IMR-90 (cell line): Measurements from ENCODE around the gene GUCY2C. TPM values are rescaled to one million over a fixed set of nuclear protein-coding genes. Genes with fewer than 3 reads are reported as not detected.

Source experiments
- ATAC-seq: fragments of 200-7000 bp; cut with Tn5 transposase; 2 replicates; pipeline ENCODE4 v1.9.1; 2020; ENCODE audit warnings: low read depth, mild to moderate bottlenecking, moderate library complexity
- BruUV-seq: library from RNA; stranded (reverse); fragments of 400-500 nt; replicated peaks from 2 replicates; lab custom pipeline; 2021; lab: Mats Ljungman, UMichigan
- CTCF ChIA-PET: fragments of 300-600 bp; formaldehyde crosslinking; extraction: SDS; loops from one replicate; lab custom pipeline; 2021; ENCODE audit warnings: antibody characterized with exemption; lab: Yijun Ruan, JAX
- POLR2A ChIA-PET: fragments of 300-600 bp; sonication (Branson Sonifier 250); formaldehyde crosslinking; loops from one replicate; lab custom pipeline; 2022; ENCODE audit warnings: antibody characterized with exemption; ENCODE audit not compliant: unreplicated experiment; lab: Charles Lee
- DNase-seq: peaks from one replicate; pipeline ENCODE4 v3.0.0; 2013
- H2AFZ ChIP-seq: replicated peaks from 2 replicates; pipeline ENCODE3; 2013; ENCODE audit warnings: low read length, mild to moderate bottlenecking; ENCODE audit not compliant: poor library complexity
- H2AK5ac ChIP-seq: 2 replicates; pipeline ENCODE4 v1.6.1; 2013; ENCODE audit warnings: low read depth, low read length, inconsistent platforms
- H2AK9ac ChIP-seq: replicated peaks from 2 replicates; pipeline ENCODE3; 2013; ENCODE audit warnings: mild to moderate bottlenecking, low read depth, low read length, moderate library complexity; ENCODE audit not compliant: poor library complexity
- H2BK120ac ChIP-seq: 2 replicates; pipeline ENCODE4 v1.6.1; 2013; ENCODE audit warnings: low read depth, low read length, inconsistent platforms
- H2BK15ac ChIP-seq: 3 replicates; pipeline ENCODE4 v1.6.1; 2013; ENCODE audit warnings: low read depth, low read length, inconsistent platforms
- H2BK20ac ChIP-seq: 2 replicates; pipeline ENCODE4 v1.6.1; 2013; ENCODE audit warnings: low read depth, mild to moderate bottlenecking, inconsistent platforms, low read length, moderate library complexity
- H2BK5ac ChIP-seq: 2 replicates; pipeline ENCODE4 v1.6.1; 2013; ENCODE audit warnings: mild to moderate bottlenecking, low read depth, low read length, inconsistent platforms; ENCODE audit not compliant: poor library complexity, severe bottlenecking
- H3K14ac ChIP-seq: replicated peaks from 2 replicates; pipeline ENCODE4 v1.6.1; 2013; ENCODE audit warnings: low read depth, low read length, inconsistent platforms
- H3K18ac ChIP-seq: 2 replicates; pipeline ENCODE4 v1.6.1; 2013; ENCODE audit warnings: low read depth, low read length, control low read depth
- H3K23ac ChIP-seq: 2 replicates; pipeline ENCODE4 v1.6.1; 2013; ENCODE audit warnings: low read depth, low read length, inconsistent platforms
- H3K27ac ChIP-seq: 2 replicates; pipeline ENCODE4 v1.5.1; 2013; ENCODE audit warnings: mild to moderate bottlenecking, control low read depth, low read length; ENCODE audit not compliant: insufficient read depth
- H3K27me3 ChIP-seq: 2 replicates; pipeline ENCODE4 v1.6.1; 2013; ENCODE audit warnings: low read length; ENCODE audit not compliant: control insufficient read depth, insufficient read depth
- H3K36me3 ChIP-seq: 2 replicates; pipeline ENCODE4 v1.6.1; 2013; ENCODE audit warnings: low read length, mixed read lengths; ENCODE audit not compliant: control insufficient read depth, insufficient read depth
- H3K4ac ChIP-seq: 2 replicates; pipeline ENCODE4 v1.6.1; 2013; ENCODE audit warnings: low read depth, low read length, inconsistent platforms
- H3K4me1 ChIP-seq: 2 replicates; pipeline ENCODE4 v1.6.1; 2013; ENCODE audit warnings: low read length, mixed read lengths; ENCODE audit not compliant: control insufficient read depth, insufficient read depth
- H3K4me2 ChIP-seq: 2 replicates; pipeline ENCODE4 v1.6.1; 2013; ENCODE audit warnings: low read depth, mild to moderate bottlenecking, control low read depth, low read length, moderate library complexity
- H3K4me3 ChIP-seq: 2 replicates; pipeline ENCODE4 v1.5.1; 2013; ENCODE audit warnings: low read depth, mild to moderate bottlenecking, control low read depth, low read length, moderate library complexity; ENCODE audit not compliant: insufficient read depth
- H3K56ac ChIP-seq: 2 replicates; pipeline ENCODE4 v1.6.1; 2013; ENCODE audit warnings: low read length, inconsistent platforms; ENCODE audit not compliant: insufficient read depth; ENCODE audit errors: extremely low read depth
- H3K79me1 ChIP-seq, 2 experiments: 2 replicates each; pipeline ENCODE4 v1.6.1; 2013; ENCODE audit warnings: low read length in 2 of 2, inconsistent platforms in 1 of 2, low read depth in 1 of 2
- H3K9ac ChIP-seq: 2 replicates; pipeline ENCODE4 v1.6.1; 2013; ENCODE audit warnings: low read depth, low read length, control low read depth
- H3K9me1 ChIP-seq: 2 replicates; pipeline ENCODE4 v1.6.1; 2013; ENCODE audit warnings: low read length, inconsistent platforms; ENCODE audit not compliant: insufficient read depth
- H3K9me3 ChIP-seq: 2 replicates; pipeline ENCODE4 v1.6.1; 2013; ENCODE audit warnings: low read length; ENCODE audit not compliant: control insufficient read depth, insufficient read depth
- H4K20me1 ChIP-seq: 2 replicates; pipeline ENCODE4 v1.6.1; 2013; ENCODE audit warnings: low read length, inconsistent platforms; ENCODE audit not compliant: insufficient read depth
- H4K5ac ChIP-seq: 2 replicates; pipeline ENCODE4 v1.6.1; 2013; ENCODE audit warnings: mild to moderate bottlenecking, low read depth, low read length, control low read depth
- H4K8ac ChIP-seq, 2 experiments: 2 replicates each; pipeline ENCODE4 v1.6.1; 2013; ENCODE audit warnings: low read depth in 2 of 2, low read length in 2 of 2, control low read depth in 1 of 2, inconsistent platforms in 1 of 2
- H4K91ac ChIP-seq: 2 replicates; pipeline ENCODE4 v1.6.1; 2013; ENCODE audit warnings: low read depth, low read length, inconsistent platforms; ENCODE audit not compliant: insufficient read depth
- ELK1 ChIP-seq: fragments of 150-350 bp; IDR thresholded peaks from 2 replicates; pipeline ENCODE4 v1.6.1; 2016; ENCODE audit warnings: low read depth, mild to moderate bottlenecking, low read length, moderate library complexity, borderline replicate concordance
- MAFK ChIP-seq: IDR thresholded peaks from 2 replicates; pipeline ENCODE4 v1.6.1; 2012; ENCODE audit warnings: low read depth, low read length, improper control_type of control experiment
- RAD21 ChIP-seq: IDR thresholded peaks from 2 replicates; pipeline ENCODE4 v1.6.1; 2012; ENCODE audit warnings: low read length, improper control_type of control experiment
- WGBS, 2 experiments: methylation state at CpG; one replicate each; pipeline versions ENCODE4 v1.1.5 to v1.1.7; 2013; ENCODE audit warnings: missing lambda C conversion rate in 2 of 2; ENCODE audit not compliant: insufficient read length in 1 of 2; ENCODE audit errors: extremely low coverage in 2 of 2; 5-methylcytosine and 5-hydroxymethylcytosine counted together
- dilution Hi-C: fragments of 300-500 bp; cut with HindIII; formaldehyde crosslinking; loops from one replicate; pipeline ENCODE4 v1.14.3; 2018; ENCODE audit warnings: low sequenced_read_pairs; ENCODE audit not compliant: unreplicated experiment
- in situ Hi-C: fragments of 300-500 bp; cut with MboI; formaldehyde crosslinking; loops from 3 replicates; pipeline ENCODE4 v1.14.3; 2019; ENCODE audit warnings: low sequenced_read_pairs, inconsistent platforms, mixed read lengths
- intact Hi-C: fragments of 100-400 bp; cut with micrococcal nuclease; formaldehyde crosslinking; loops from 2 replicates; pipeline ENCODE4 v1.10.0; 2022
- polyA plus RNA-seq, 3 experiments: library from polyadenylated mRNA; depleted of rRNA; stranded (reverse); fragments of >200 nt; gene quantifications; 2 replicates each; pipeline ENCODE4 v1.2.3, GENCODE V29; 2012; ENCODE audit warnings: low replicate concordance in 1 of 3
- total RNA-seq: library from RNA; depleted of rRNA; stranded (reverse); fragments of >200 nt; gene quantifications from 2 replicates; pipeline ENCODE4 v1.2.3, GENCODE V29; 2012

GUCY2C gene
- total and polyA plus RNA-seq, 2 of the 4 experiments (the other 2 are of a cell fraction): not detected

GRCh38 chr12:14576896-14577295 is 119.5 kb downstream of the GUCY2C start:
- no peaks in the 10 kb centered on the region for H3K4me1 ChIP-seq
- POLR2A ChIA-PET: no interaction called here
- dilution Hi-C loops: no loop called here
- no peak overlapping the region for H3K14ac ChIP-seq
- H4K8ac ChIP-seq: no peak overlapping the region
- H3K27me3 ChIP-seq: no peaks in the 10 kb centered on the region
- H3K36me3 ChIP-seq: no peaks in the 10 kb centered on the region
- no peaks in the 10 kb centered on the region for H4K20me1 ChIP-seq
- no peaks in the 10 kb centered on the region for H3K9me1 ChIP-seq
- no peak overlapping the region for H4K5ac ChIP-seq
- no peak overlapping the region for H4K91ac ChIP-seq
- in situ Hi-C loops: no loop called here
- no peak overlapping the region for H3K23ac ChIP-seq
- intact Hi-C loops: no loop called here
- H3K9me3 ChIP-seq: 0 out of 2 replicates have a peak, but pooled peaks cover 2% of the 10 kb centered on the region
- H2BK120ac ChIP-seq: no peak overlapping the region
- no peak overlapping the region for H3K4me3 ChIP-seq
- no peak for ATAC-seq
- no peak overlapping the region for H3K27ac ChIP-seq
- H2AFZ ChIP-seq: no peak overlapping the region
- TF ChIP-seq ELK1 (no peak), RAD21 (no peak), MAFK (no peak)
- H3K18ac ChIP-seq: no peak overlapping the region
- no peak overlapping the region for H3K4me2 ChIP-seq
- no TSS peak for BruUV-seq
- H2BK5ac ChIP-seq: no peak overlapping the region
- no peak overlapping the region for H2AK5ac ChIP-seq
- WGBS, 2 experiments: no CpG with 5 or more reads among the region's 8 CpGs
- no peak overlapping the region for H3K9ac ChIP-seq
- CTCF ChIA-PET: no interaction called here
- no peak overlapping the region for H3K4ac ChIP-seq
- no peak overlapping the region for H2AK9ac ChIP-seq
- H2BK15ac ChIP-seq: no peak overlapping the region
- H2BK20ac ChIP-seq: no peak overlapping the region
- no peak overlapping the region for H3K56ac ChIP-seq
- H3K79me1 ChIP-seq: no peaks in the 10 kb centered on the region
- no peak for DNase-seq
